ENCODE measurements around the gene STK32B. TPM values are rescaled to one million over a fixed set of nuclear protein-coding genes. Genes with fewer than 3 reads are reported as not detected.

The STK32B gene
- total RNA-seq, 1 experiment from 2014 or later: 15.1 TPM

DNA sequence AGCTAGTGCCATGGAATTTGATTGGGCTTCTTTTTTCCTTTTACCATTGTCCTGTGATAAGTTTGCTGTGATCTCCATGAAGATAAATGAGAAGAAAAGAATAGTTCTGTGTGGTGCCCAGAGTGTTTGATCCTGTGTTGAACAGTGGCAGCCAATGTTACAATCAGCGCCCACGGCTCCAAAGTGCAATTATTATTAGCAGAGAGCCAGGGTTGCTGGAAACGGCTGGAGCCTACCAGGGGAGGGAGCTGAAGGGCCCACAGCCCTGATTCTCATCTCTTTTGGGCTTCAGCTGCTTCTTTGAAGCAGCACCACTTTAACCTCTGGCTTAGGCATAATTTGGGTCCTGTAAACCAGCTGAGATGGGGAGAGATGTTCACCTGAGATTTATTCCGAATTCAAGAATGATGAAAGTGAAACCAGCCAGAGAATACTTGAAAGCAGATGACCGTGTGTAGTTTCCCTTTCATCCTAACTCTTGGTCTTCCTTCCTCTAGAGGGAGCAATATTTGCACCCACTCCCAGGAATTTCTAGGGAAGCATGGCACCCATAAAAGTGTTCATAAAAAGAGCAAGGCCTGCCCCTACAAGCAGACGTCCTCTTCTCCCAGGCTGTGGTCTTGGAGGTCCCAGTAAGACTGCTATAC, 358.8 kb downstream of the STK32B start:
- DNase-seq (ENCODE audit: low spot score): no peak
- peaks cover 5% of the 10 kb centered on the region for H3K9me3 ChIP-seq (ENCODE audit: low read depth, low read length, poor library complexity, severe bottlenecking)
- no peaks in the 10 kb centered on the region for H3K4me1 ChIP-seq (ENCODE audit: insufficient read depth, low read length, poor library complexity, severe bottlenecking)
- H3K27me3 ChIP-seq (replicated peaks; ENCODE audit: insufficient read depth, low read depth, low read length, poor library complexity): no peaks in the 10 kb centered on the region
- H3K4me3 ChIP-seq (ENCODE audit: low read depth, low read length, poor library complexity, severe bottlenecking): no peak overlapping the region
- H3K27ac ChIP-seq (ENCODE audit: low read depth, low read length, poor library complexity, severe bottlenecking): no peak overlapping the region
- TF ChIP-seq, protein P1, sequence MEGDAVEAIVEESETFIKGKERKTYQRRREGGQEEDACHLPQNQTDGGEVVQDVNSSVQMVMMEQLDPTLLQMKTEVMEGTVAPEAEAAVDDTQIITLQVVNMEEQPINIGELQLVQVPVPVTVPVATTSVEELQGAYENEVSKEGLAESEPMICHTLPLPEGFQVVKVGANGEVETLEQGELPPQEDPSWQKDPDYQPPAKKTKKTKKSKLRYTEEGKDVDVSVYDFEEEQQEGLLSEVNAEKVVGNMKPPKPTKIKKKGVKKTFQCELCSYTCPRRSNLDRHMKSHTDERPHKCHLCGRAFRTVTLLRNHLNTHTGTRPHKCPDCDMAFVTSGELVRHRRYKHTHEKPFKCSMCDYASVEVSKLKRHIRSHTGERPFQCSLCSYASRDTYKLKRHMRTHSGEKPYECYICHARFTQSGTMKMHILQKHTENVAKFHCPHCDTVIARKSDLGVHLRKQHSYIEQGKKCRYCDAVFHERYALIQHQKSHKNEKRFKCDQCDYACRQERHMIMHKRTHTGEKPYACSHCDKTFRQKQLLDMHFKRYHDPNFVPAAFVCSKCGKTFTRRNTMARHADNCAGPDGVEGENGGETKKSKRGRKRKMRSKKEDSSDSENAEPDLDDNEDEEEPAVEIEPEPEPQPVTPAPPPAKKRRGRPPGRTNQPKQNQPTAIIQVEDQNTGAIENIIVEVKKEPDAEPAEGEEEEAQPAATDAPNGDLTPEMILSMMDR (conservative IDR thresholded peaks at IDR 0.05; ENCODE audit: low read depth, low read length): peak; percentile 30; the same call in 1 of the 2 replicates
- TF ChIP-seq EZH2 (IDR thresholded peaks at IDR 0.05; ENCODE audit: borderline replicate concordance, low read depth, low read length, poor library complexity, severe bottlenecking): no peak
- CTCF ChIA-PET: no interaction called here
- no peaks in the 10 kb centered on the region for H3K36me3 ChIP-seq (ENCODE audit: insufficient read depth, low read length, poor library complexity, severe bottlenecking)
- intact Hi-C loops (cut with micrococcal nuclease; ENCODE audit: unreplicated experiment): no loop called here
- no TSS peak for BruUV-seq (replicated peaks)
- POLR2A ChIA-PET (ENCODE audit: low non-redundant PET): no interaction called here

DNA sequence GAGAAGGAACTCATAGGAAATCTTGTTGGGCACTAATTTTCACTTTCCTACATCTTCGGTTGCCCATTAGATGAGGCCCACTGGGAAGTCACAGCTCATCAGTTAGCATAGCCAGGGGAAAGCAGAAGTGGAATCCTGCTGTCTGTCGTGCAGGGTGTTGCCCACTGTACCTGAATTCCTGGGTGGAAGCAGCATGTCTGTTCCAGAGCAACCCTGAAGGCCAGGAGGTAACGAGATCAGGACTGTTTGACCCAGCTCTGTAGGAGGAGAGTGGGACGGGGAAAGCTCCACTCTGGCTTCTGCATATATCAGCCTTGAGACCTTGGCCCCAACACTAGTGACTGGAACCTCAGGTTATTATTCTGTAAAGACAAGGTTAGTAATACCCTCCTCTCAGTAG, 361.0 kb downstream of the STK32B start:
- Histone ChIP-seq H3K36me3 (ENCODE audit: insufficient read depth, low read length, poor library complexity, severe bottlenecking) (no peaks in the 10 kb centered on the region), H3K27me3 (replicated peaks; ENCODE audit: insufficient read depth, low read depth, low read length, poor library complexity) (no peaks in the 10 kb centered on the region), H3K9me3 (ENCODE audit: low read depth, low read length, poor library complexity, severe bottlenecking) (peaks cover 4% of the 10 kb centered on the region), H3K4me1 (ENCODE audit: insufficient read depth, low read length, poor library complexity, severe bottlenecking) (no peaks in the 10 kb centered on the region), H3K27ac (ENCODE audit: low read depth, low read length, poor library complexity, severe bottlenecking) (no peak overlapping the region), H3K4me3 (ENCODE audit: low read depth, low read length, poor library complexity, severe bottlenecking) (no peak overlapping the region)
- ChIA-PET POLR2A (ENCODE audit: low non-redundant PET) (no interaction called here), CTCF (no interaction called here)
- no peak for DNase-seq (ENCODE audit: low spot score)
- no TSS peak for BruUV-seq (replicated peaks)
- TF ChIP-seq, protein P1 (conservative IDR thresholded peaks at IDR 0.05; ENCODE audit: low read depth, low read length): no peak
- TF ChIP-seq EZH2 (IDR thresholded peaks at IDR 0.05; ENCODE audit: borderline replicate concordance, low read depth, low read length, poor library complexity, severe bottlenecking): no peak
- intact Hi-C loops (cut with micrococcal nuclease; ENCODE audit: unreplicated experiment): no loop called here

DNA sequence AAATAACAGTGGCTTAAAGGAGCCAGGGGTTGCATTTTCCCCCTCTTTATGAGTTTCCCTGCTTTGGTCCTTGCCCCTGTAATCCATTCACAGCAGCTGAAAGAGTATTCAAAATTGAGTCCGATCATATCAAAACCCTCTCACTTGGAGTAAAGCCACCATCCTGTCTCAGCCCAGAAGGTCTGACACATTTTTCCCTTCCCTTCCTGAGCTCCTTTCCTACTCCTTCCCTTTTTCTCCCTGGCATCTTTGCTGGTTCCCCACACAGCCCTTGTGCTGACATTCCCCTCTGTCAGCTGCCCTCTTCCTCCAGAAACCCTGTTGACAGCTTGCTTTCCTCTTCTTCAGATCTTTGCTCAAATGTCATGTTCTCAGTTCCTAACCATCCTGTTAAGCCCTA, 361.5 kb downstream of the STK32B start:
- CTCF ChIA-PET: no interaction called here
- intact Hi-C loops (cut with micrococcal nuclease; ENCODE audit: unreplicated experiment): no loop called here
- Histone ChIP-seq H3K4me1 (ENCODE audit: insufficient read depth, low read length, poor library complexity, severe bottlenecking) (no peaks in the 10 kb centered on the region), H3K36me3 (ENCODE audit: insufficient read depth, low read length, poor library complexity, severe bottlenecking) (no peaks in the 10 kb centered on the region), H3K27me3 (replicated peaks; ENCODE audit: insufficient read depth, low read depth, low read length, poor library complexity) (no peaks in the 10 kb centered on the region), H3K9me3 (ENCODE audit: low read depth, low read length, poor library complexity, severe bottlenecking) (peaks cover 9% of the 10 kb centered on the region), H3K27ac (ENCODE audit: low read depth, low read length, poor library complexity, severe bottlenecking) (no peak overlapping the region), H3K4me3 (ENCODE audit: low read depth, low read length, poor library complexity, severe bottlenecking) (no peak overlapping the region)
- no peak for DNase-seq (ENCODE audit: low spot score)
- POLR2A ChIA-PET (ENCODE audit: low non-redundant PET): no interaction called here
- TF ChIP-seq, protein P1 (conservative IDR thresholded peaks at IDR 0.05; ENCODE audit: low read depth, low read length): no peak
- TF ChIP-seq EZH2 (IDR thresholded peaks at IDR 0.05; ENCODE audit: borderline replicate concordance, low read depth, low read length, poor library complexity, severe bottlenecking): no peak
- no TSS peak for BruUV-seq (replicated peaks)

Measured in A673 (cell line).